Natural killer cell treated with Interleukin-12 subunit alpha and Interleukin-12 subunit beta and Interleukin-15 and Interleukin-18, amount 100 ng/mL, for 72 hours (primary cell): ENCODE data around the gene CASKIN1. TPM values are rescaled to one million over a fixed set of nuclear protein-coding genes. Genes with fewer than 3 reads are reported as not detected.

ENCODE experiments used
- ATAC-seq, 2 donors: fragments of 150-1000 bp; cut with Tn5 transposase in 1 of 2; sonication (Bioruptor Pico), chemical (Tn5 transposase) in 1 of 2; 2 replicates each; pipeline ENCODE4 v1.10.0; 2021
- DNase-seq: peaks from one replicate; pipeline ENCODE4 v3.0.0; 2022; ENCODE audit warnings: low spot score
- H3K27ac Mint-ChIP-seq, 2 donors: 1 replicate in 1 of 2; 2 replicates in 1 of 2; pipeline ENCODE4 v1.8.0; 2022; ENCODE audit warnings: mixed read lengths in 2 of 2, mild to moderate bottlenecking in 1 of 2, moderate library complexity in 1 of 2
- H3K27me3 Mint-ChIP-seq, 2 donors: 1 replicate in 1 of 2; 2 replicates in 1 of 2; pipeline ENCODE4 v1.8.0; 2022; ENCODE audit warnings: mixed read lengths in 2 of 2
- H3K36me3 Mint-ChIP-seq: one replicate; pipeline ENCODE4 v1.8.0; 2022; ENCODE audit warnings: mixed read lengths
- H3K4me1 Mint-ChIP-seq, 2 donors: 1 replicate in 1 of 2; 2 replicates in 1 of 2; pipeline ENCODE4 v1.8.0; 2022; ENCODE audit warnings: low read depth in 2 of 2, mixed read lengths in 2 of 2, mild to moderate bottlenecking in 1 of 2
- H3K4me3 Mint-ChIP-seq: one replicate; pipeline ENCODE4 v1.8.0; 2022; ENCODE audit warnings: mixed read lengths
- H3K9me3 Mint-ChIP-seq: 2 replicates; pipeline ENCODE4 v1.8.0; 2022; ENCODE audit warnings: mixed read lengths
- total RNA-seq, 2 donors: library from RNA; stranded (reverse); gene quantifications; one replicate each; pipeline ENCODE4 v1.2.3, GENCODE V29; 2022

The CASKIN1 gene
- total RNA-seq, 2 donors from 2014 or later = 0.14 to 0.26 TPM

GRCh38 chr16:2229091-2229490, 32.7 kb upstream of the CASKIN1 start:
- H3K36me3 Mint-ChIP-seq = no peaks in the 10 kb centered on the region
- H3K9me3 Mint-ChIP-seq = no peaks in the 10 kb centered on the region
- DNase-seq (no peak), ATAC-seq (no peak)
- no peak overlapping the region for H3K4me3 Mint-ChIP-seq
- no peaks in the 10 kb centered on the region for H3K27me3 Mint-ChIP-seq
- peaks cover 9 to 18% of the 10 kb centered on the region in 2 donors for H3K4me1 Mint-ChIP-seq
- H3K27ac Mint-ChIP-seq = no peak overlapping the region

GRCh38 chr16:2228161-2228824, 31.9 kb upstream of the CASKIN1 start:
- H3K36me3 Mint-ChIP-seq = no peaks in the 10 kb centered on the region
- H3K4me3 Mint-ChIP-seq = no peak overlapping the region
- H3K9me3 Mint-ChIP-seq = no peaks in the 10 kb centered on the region
- ATAC-seq (no peak), DNase-seq (no peak)
- H3K27me3 Mint-ChIP-seq = no peaks in the 10 kb centered on the region
- peaks cover 9 to 18% of the 10 kb centered on the region in 2 donors for H3K4me1 Mint-ChIP-seq
- no peak overlapping the region for H3K27ac Mint-ChIP-seq

GRCh38 chr16:2226918-2227317, 30.5 kb upstream of the CASKIN1 start:
- ATAC-seq = no peak
- no peak overlapping the region for H3K27ac Mint-ChIP-seq

GRCh38 chr16:2226245-2226793, 29.9 kb upstream of the CASKIN1 start:
- Mint-ChIP-seq H3K4me3 (peak overlapping the region; percentile 12), H3K27me3 (no peaks in the 10 kb centered on the region), H3K4me1 (peaks cover 9 to 20% of the 10 kb centered on the region in 2 donors), H3K36me3 (no peaks in the 10 kb centered on the region), H3K9me3 (no peaks in the 10 kb centered on the region), H3K27ac (peak overlapping the region in 1 of 2 donors; percentile 50)
- DNase-seq (no peak), ATAC-seq (no peak)

More at GRCh38 chr16:2226918-2227317, 30.5 kb upstream of the CASKIN1 start:
- H3K4me1 Mint-ChIP-seq = peaks cover 9 to 20% of the 10 kb centered on the region in 2 donors
- H3K4me3 Mint-ChIP-seq = no peak overlapping the region
- no peaks in the 10 kb centered on the region for H3K27me3 Mint-ChIP-seq
- no peaks in the 10 kb centered on the region for H3K36me3 Mint-ChIP-seq
- DNase-seq = no peak
- no peaks in the 10 kb centered on the region for H3K9me3 Mint-ChIP-seq

- no peak for DNase-seq
- no peaks in the 10 kb centered on the region for H3K27me3 Mint-ChIP-seq
- H3K4me3 Mint-ChIP-seq = peak overlapping the region; percentile 84
- H3K27ac Mint-ChIP-seq = peak overlapping the region; percentile 46 to 72
- H3K36me3 Mint-ChIP-seq = no peaks in the 10 kb centered on the region
- no peaks in the 10 kb centered on the region for H3K9me3 Mint-ChIP-seq
- H3K4me1 Mint-ChIP-seq = peaks cover 9 to 20% of the 10 kb centered on the region in 2 donors
- ATAC-seq = peak; percentile 0 to 24
These were observed 27.6 kb upstream of the CASKIN1 start for GRCh38 chr16:2223942-2224486.

- peaks cover 9 to 20% of the 10 kb centered on the region in 2 donors for H3K4me1 Mint-ChIP-seq
- ATAC-seq (peak; percentile 99), DNase-seq (peak; percentile 100)
- H3K9me3 Mint-ChIP-seq = no peaks in the 10 kb centered on the region
- no peaks in the 10 kb centered on the region for H3K36me3 Mint-ChIP-seq
- H3K4me3 Mint-ChIP-seq = peak within 1 kb of the TSS; percentile 84
- H3K27me3 Mint-ChIP-seq = no peaks in the 10 kb centered on the region
- H3K27ac Mint-ChIP-seq = peak within 1 kb of the TSS; percentile 46 to 72
These were observed 27.0 kb upstream of the CASKIN1 start, which contains the start of gene E4F1 for GRCh38 chr16:2223221-2223941. E4F1 (plus strand) TSS chr16:2223591; CDS start chr16:2223614, 23 bp downstream.

DNA sequence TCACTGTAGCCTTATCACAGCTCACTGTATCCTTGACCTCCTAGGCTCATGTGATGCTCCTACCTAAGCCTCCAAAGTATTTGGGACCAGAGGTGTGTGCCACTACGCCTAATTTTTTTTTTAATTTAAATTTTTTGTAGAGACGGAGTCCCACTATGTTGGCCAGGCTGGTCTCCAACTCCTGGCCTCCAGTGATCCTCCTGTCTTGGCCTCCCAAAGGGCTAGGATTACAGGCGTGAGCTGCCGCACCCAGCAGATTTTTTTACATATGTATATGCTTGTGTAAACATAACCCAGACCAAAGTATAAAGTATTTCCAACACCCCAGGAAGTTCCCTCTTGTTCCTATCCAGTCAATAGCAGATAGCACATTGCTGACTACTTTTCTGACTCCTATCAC, 19.9 kb upstream of the CASKIN1 start:
- H3K4me3 Mint-ChIP-seq = peak overlapping the region; percentile 90
- DNase-seq = no peak
- peak overlapping the region; percentile 82 to 84 for H3K27ac Mint-ChIP-seq
- no peak for ATAC-seq
- H3K9me3 Mint-ChIP-seq = no peaks in the 10 kb centered on the region
- peaks cover 12 to 17% of the 10 kb centered on the region in 2 donors for H3K4me1 Mint-ChIP-seq
- no peaks in the 10 kb centered on the region for H3K36me3 Mint-ChIP-seq
- no peaks in the 10 kb centered on the region for H3K27me3 Mint-ChIP-seq

- Mint-ChIP-seq H3K27ac (peak within 1 kb of the TSS; percentile 82 to 84), H3K4me3 (peak within 1 kb of the TSS; percentile 90), H3K4me1 (peaks cover 12 to 17% of the 10 kb centered on the region in 2 donors), H3K27me3 (no peaks in the 10 kb centered on the region), H3K36me3 (no peaks in the 10 kb centered on the region), H3K9me3 (no peaks in the 10 kb centered on the region)
- DNase-seq = no peak
- ATAC-seq = peak; percentile 95 to 96
These were observed 18.2 kb upstream of the CASKIN1 start, which contains the start of gene PGP for GRCh38 chr16:2214719-2214968. PGP (minus strand) TSS chr16:2214840; CDS start chr16:2214777, 63 bp downstream.

- DNase-seq = no peak
- H3K27ac Mint-ChIP-seq = peak overlapping the region in 1 of 2 donors; percentile 43
- H3K4me3 Mint-ChIP-seq = peak overlapping the region; percentile 84
- no peak for ATAC-seq
- peaks cover 12 to 17% of the 10 kb centered on the region in 2 donors for H3K4me1 Mint-ChIP-seq
- no peaks in the 10 kb centered on the region for H3K27me3 Mint-ChIP-seq
- H3K9me3 Mint-ChIP-seq = no peaks in the 10 kb centered on the region
- H3K36me3 Mint-ChIP-seq = no peaks in the 10 kb centered on the region
These were observed 17.7 kb upstream of the CASKIN1 start for GRCh38 chr16:2213817-2214718.

DNA sequence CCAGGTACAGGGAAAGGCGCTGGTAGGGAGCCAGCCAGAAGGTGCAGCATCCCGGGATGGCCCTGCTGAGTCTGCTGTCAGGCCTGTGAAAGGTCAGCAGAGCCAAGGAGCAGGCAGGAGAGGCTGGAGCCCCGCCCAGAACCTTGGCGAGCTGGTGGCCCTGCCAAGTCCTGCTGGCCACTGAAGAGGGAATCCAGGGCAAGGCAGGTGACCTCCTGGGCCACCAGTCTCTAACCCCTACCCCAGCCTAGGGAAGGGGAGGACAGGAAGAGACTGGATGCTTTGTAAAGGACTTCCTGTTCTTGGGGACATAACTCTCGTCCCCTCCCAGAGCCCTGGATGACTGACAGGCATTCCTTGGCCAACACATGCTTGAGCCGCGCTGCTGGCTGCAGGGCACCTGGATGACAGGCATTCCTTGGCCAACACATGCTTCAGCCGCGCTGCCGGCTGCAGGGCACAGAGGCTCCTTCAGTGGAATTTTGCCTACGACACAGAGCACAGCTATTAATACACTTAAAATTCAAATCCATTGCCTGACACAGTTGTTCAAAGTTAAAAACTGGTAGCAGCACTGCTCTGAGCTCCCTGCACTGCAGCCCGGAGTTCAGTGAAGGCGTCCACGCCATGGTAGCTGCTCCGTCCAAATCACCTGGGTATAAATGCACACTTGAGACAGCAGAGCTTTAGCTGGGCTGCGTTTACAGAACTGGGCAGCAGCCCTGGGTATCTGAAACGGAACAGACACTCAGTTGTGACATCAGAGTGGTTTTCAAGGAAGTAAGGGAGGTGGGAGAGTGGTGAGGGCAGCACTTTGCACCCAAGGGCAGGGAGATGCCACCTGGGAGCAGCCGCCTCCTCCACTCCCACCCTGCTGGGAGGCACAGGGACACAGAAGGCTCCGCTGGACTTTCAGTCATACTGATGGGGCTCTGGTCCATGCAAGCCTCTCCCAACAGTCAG, 16.2 kb upstream of the CASKIN1 start:
- H3K9me3 Mint-ChIP-seq = no peaks in the 10 kb centered on the region
- no peak for DNase-seq
- H3K4me3 Mint-ChIP-seq = peak overlapping the region; percentile 84
- H3K27ac Mint-ChIP-seq = peak overlapping the region in 1 of 2 donors; percentile 43
- no peaks in the 10 kb centered on the region for H3K27me3 Mint-ChIP-seq
- H3K36me3 Mint-ChIP-seq = peaks cover 4% of the 10 kb centered on the region
- H3K4me1 Mint-ChIP-seq = peaks cover 16 to 19% of the 10 kb centered on the region in 2 donors
- no peak for ATAC-seq

- H3K4me3 Mint-ChIP-seq = peak overlapping the region; percentile 47
- peaks cover 6% of the 10 kb centered on the region for H3K36me3 Mint-ChIP-seq
- no peaks in the 10 kb centered on the region for H3K9me3 Mint-ChIP-seq
- no peak overlapping the region for H3K27ac Mint-ChIP-seq
- H3K4me1 Mint-ChIP-seq = peaks cover 21 to 23% of the 10 kb centered on the region in 2 donors
- DNase-seq (no peak), ATAC-seq (no peak)
- H3K27me3 Mint-ChIP-seq = no peaks in the 10 kb centered on the region
These were observed 15.5 kb upstream of the CASKIN1 start for GRCh38 chr16:2211923-2212347.
